H9 (cell line): ENCODE measurements around the gene CERS6. TPM values are rescaled to one million over a fixed set of nuclear protein-coding genes. Genes with fewer than 3 reads are reported as not detected.
"Not testable (repeated sequence)": the region's sequence is repeated elsewhere in the genome, so short reads cannot be mapped to it uniquely, and the experiment has no call there.

Source experiments
- DNase-seq: peaks from one replicate; pipeline ENCODE4 v3.0.0-alpha.2; 2017
- H2AFZ ChIP-seq: one replicate; pipeline ENCODE4 v1.6.1; 2013; ENCODE audit warnings: mild to moderate bottlenecking, low read length, control low read depth, moderate library complexity
- H2AK5ac ChIP-seq: 2 replicates; pipeline ENCODE4 v1.6.1; 2013; ENCODE audit warnings: low read length, control low read depth, mixed read lengths; ENCODE audit not compliant: insufficient read length
- H2BK120ac ChIP-seq: one replicate; pipeline ENCODE4 v1.6.1; 2013; ENCODE audit warnings: low read depth, mild to moderate bottlenecking, low read length, control low read depth, inconsistent platforms; ENCODE audit not compliant: poor library complexity, severe bottlenecking
- H2BK12ac ChIP-seq: 2 replicates; pipeline ENCODE4 v1.6.1; 2013; ENCODE audit warnings: low read length, control low read depth, mixed read lengths, low read depth; ENCODE audit not compliant: insufficient read length
- H2BK15ac ChIP-seq: 2 replicates; pipeline ENCODE4 v1.6.1; 2013; ENCODE audit warnings: low read depth, low read length, control low read depth
- H2BK20ac ChIP-seq: one replicate; pipeline ENCODE4 v1.6.1; 2013; ENCODE audit warnings: low read depth, mild to moderate bottlenecking, low read length, control low read depth, inconsistent platforms; ENCODE audit not compliant: poor library complexity, severe bottlenecking
- H2BK5ac ChIP-seq: 2 replicates; pipeline ENCODE4 v1.6.1; 2013; ENCODE audit warnings: low read length, control low read depth, mixed read lengths; ENCODE audit not compliant: insufficient read length
- H3K14ac ChIP-seq: 2 replicates; pipeline ENCODE4 v1.6.1; 2013; ENCODE audit warnings: low read length, control low read depth; ENCODE audit not compliant: insufficient read depth
- H3K18ac ChIP-seq: 2 replicates; pipeline ENCODE4 v1.6.1; 2013; ENCODE audit warnings: low read depth, mild to moderate bottlenecking, mixed read lengths, low read length, control low read depth; ENCODE audit not compliant: insufficient read length
- H3K23ac ChIP-seq: 2 replicates; pipeline ENCODE4 v1.6.1; 2013; ENCODE audit warnings: low read length, control low read depth, mixed read lengths, low read depth; ENCODE audit not compliant: insufficient read length
- H3K23me2 ChIP-seq: 2 replicates; pipeline ENCODE4 v1.6.1; 2013; ENCODE audit warnings: low read depth, mild to moderate bottlenecking, mixed read lengths, low read length, control low read depth; ENCODE audit not compliant: insufficient read length, poor library complexity, severe bottlenecking
- H3K27ac ChIP-seq: 2 replicates; pipeline ENCODE4 v1.5.1; 2013; ENCODE audit warnings: low read length, control low read depth, mixed read lengths, low read depth; ENCODE audit not compliant: insufficient read length
- H3K27me3 ChIP-seq: 2 replicates; pipeline ENCODE4 v1.6.1; 2013; ENCODE audit warnings: low read length, control low read depth, inconsistent platforms; ENCODE audit not compliant: insufficient read depth
- H3K4ac ChIP-seq: 2 replicates; pipeline ENCODE4 v1.6.1; 2013; ENCODE audit warnings: low read depth, mild to moderate bottlenecking, control low read depth, inconsistent platforms, low read length, moderate library complexity
- H3K4me1 ChIP-seq: 2 replicates; pipeline ENCODE4 v1.6.1; 2013; ENCODE audit warnings: low read length, control low read depth, inconsistent platforms; ENCODE audit not compliant: insufficient read depth
- H3K4me2 ChIP-seq: 2 replicates; pipeline ENCODE4 v1.6.1; 2013; ENCODE audit warnings: low read length, control low read depth, mixed read lengths; ENCODE audit not compliant: insufficient read length, insufficient read depth
- H3K56ac ChIP-seq: 2 replicates; pipeline ENCODE4 v1.6.1; 2013; ENCODE audit warnings: low read depth, mild to moderate bottlenecking, mixed read lengths, low read length, control low read depth; ENCODE audit not compliant: insufficient read length
- H3K79me1 ChIP-seq: 2 replicates; pipeline ENCODE4 v1.6.1; 2013; ENCODE audit warnings: low read depth, mild to moderate bottlenecking, moderate library complexity, low read length, control low read depth, inconsistent platforms; ENCODE audit not compliant: insufficient read depth, poor library complexity, severe bottlenecking
- H3K79me2 ChIP-seq: 2 replicates; pipeline ENCODE4 v1.6.1; 2013; ENCODE audit warnings: low read length, control low read depth, inconsistent platforms; ENCODE audit not compliant: insufficient read depth
- H3K9ac ChIP-seq: 2 replicates; pipeline ENCODE4 v1.6.1; 2013; ENCODE audit warnings: low read length, control low read depth, mixed read lengths; ENCODE audit not compliant: insufficient read length; ENCODE audit errors: extremely low read depth
- H3K9me3 ChIP-seq: one replicate; pipeline ENCODE4 v1.6.1; 2013; ENCODE audit warnings: low read depth, low read length, inconsistent platforms; ENCODE audit not compliant: control insufficient read depth
- H3T11ph ChIP-seq: one replicate; pipeline ENCODE4 v1.6.1; 2013; ENCODE audit warnings: mild to moderate bottlenecking, low read length, control low read depth, inconsistent platforms
- H4K20me1 ChIP-seq: one replicate; pipeline ENCODE4 v1.6.1; 2013; ENCODE audit not compliant: control insufficient read depth, insufficient read length, insufficient read depth
- H4K5ac ChIP-seq: 2 replicates; pipeline ENCODE4 v1.6.1; 2013; ENCODE audit warnings: low read depth, mild to moderate bottlenecking, mixed read lengths, low read length, control low read depth; ENCODE audit not compliant: insufficient read length
- H4K8ac ChIP-seq: replicated peaks from 2 replicates; pipeline ENCODE4 v1.6.1; 2013; ENCODE audit warnings: low read length, control low read depth, mixed read lengths, low read depth; ENCODE audit not compliant: insufficient read length
- H4K91ac ChIP-seq: 2 replicates; pipeline ENCODE4 v1.6.1; 2013; ENCODE audit warnings: low read depth, mild to moderate bottlenecking, moderate library complexity, mixed read lengths, low read length, control low read depth; ENCODE audit not compliant: insufficient read length
- H3K27ac Mint-ChIP-seq, 3 experiments: 2 replicates in 2 of 3; 3 replicates in 1 of 3; pipeline ENCODE4 v1.8.0; 2020 to 2021; ENCODE audit warnings: mixed read lengths in 3 of 3, mild to moderate bottlenecking in 1 of 3, moderate library complexity in 1 of 3
- H3K27me3 Mint-ChIP-seq: 2 replicates; pipeline ENCODE4 v1.8.0; 2021; ENCODE audit warnings: low read depth, mild to moderate bottlenecking, moderate library complexity, mixed read lengths
- H3K36me3 Mint-ChIP-seq, 3 experiments: 2 replicates in 2 of 3; 3 replicates in 1 of 3; pipeline ENCODE4 v1.8.0; 2020 to 2021; ENCODE audit warnings: low read depth in 3 of 3, mixed read lengths in 3 of 3; ENCODE audit not compliant: insufficient read depth in 1 of 3
- H3K4me1 Mint-ChIP-seq, 2 experiments: 2 replicates each; pipeline ENCODE4 v1.8.0; 2020; ENCODE audit warnings: mixed read lengths in 2 of 2
- H3K4me3 Mint-ChIP-seq, 2 experiments: 2 replicates in 1 of 2; 3 replicates in 1 of 2; pipeline ENCODE4 v1.8.0; 2020 to 2021; ENCODE audit warnings: mild to moderate bottlenecking in 2 of 2, mixed read lengths in 2 of 2, moderate library complexity in 1 of 2
- H3K9me3 Mint-ChIP-seq, 2 experiments: 2 replicates in 1 of 2; 3 replicates in 1 of 2; pipeline ENCODE4 v1.8.0; 2020; ENCODE audit warnings: mild to moderate bottlenecking in 2 of 2, mixed read lengths in 2 of 2, moderate library complexity in 1 of 2
- WGBS: extraction: QIAGEN DNeasy Blood & Tissue Kit; methylation state at CpG from one replicate; pipeline ENCODE4 v1.1.7; 2013; ENCODE audit warnings: missing lambda C conversion rate, low lambda C conversion rate, mixed read lengths; ENCODE audit not compliant: insufficient read length; ENCODE audit errors: extremely low coverage; 5-methylcytosine and 5-hydroxymethylcytosine counted together
- long read RNA-seq: library from polyadenylated mRNA; unstranded; transcript quantifications from one replicate; pipeline ENCODE4 v2.0.0, GENCODE V29; 2020
- total RNA-seq: library from RNA; stranded (reverse); gene quantifications from 2 replicates; pipeline ENCODE4 v1.2.1, GENCODE V29; 2021
- TF ChIP-seq, protein P1 (sequence below): fragments of 200-600 bp; sonication (generic); conservative IDR thresholded peaks from 3 replicates; pipeline ENCODE4 v1.8.0; 2021; ENCODE audit warnings: antibody characterized with exemption, mild to moderate bottlenecking

Gene CERS6, protein sequence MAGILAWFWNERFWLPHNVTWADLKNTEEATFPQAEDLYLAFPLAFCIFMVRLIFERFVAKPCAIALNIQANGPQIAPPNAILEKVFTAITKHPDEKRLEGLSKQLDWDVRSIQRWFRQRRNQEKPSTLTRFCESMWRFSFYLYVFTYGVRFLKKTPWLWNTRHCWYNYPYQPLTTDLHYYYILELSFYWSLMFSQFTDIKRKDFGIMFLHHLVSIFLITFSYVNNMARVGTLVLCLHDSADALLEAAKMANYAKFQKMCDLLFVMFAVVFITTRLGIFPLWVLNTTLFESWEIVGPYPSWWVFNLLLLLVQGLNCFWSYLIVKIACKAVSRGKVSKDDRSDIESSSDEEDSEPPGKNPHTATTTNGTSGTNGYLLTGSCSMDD
- 17.5 and 17.7 TPM in 2 replicates for total RNA-seq
- long read RNA-seq, partial matches to known transcripts: 2 of 21 reads
- long read RNA-seq, other reads (novel, unspliced or antisense): 19 of 21 reads

DNA sequence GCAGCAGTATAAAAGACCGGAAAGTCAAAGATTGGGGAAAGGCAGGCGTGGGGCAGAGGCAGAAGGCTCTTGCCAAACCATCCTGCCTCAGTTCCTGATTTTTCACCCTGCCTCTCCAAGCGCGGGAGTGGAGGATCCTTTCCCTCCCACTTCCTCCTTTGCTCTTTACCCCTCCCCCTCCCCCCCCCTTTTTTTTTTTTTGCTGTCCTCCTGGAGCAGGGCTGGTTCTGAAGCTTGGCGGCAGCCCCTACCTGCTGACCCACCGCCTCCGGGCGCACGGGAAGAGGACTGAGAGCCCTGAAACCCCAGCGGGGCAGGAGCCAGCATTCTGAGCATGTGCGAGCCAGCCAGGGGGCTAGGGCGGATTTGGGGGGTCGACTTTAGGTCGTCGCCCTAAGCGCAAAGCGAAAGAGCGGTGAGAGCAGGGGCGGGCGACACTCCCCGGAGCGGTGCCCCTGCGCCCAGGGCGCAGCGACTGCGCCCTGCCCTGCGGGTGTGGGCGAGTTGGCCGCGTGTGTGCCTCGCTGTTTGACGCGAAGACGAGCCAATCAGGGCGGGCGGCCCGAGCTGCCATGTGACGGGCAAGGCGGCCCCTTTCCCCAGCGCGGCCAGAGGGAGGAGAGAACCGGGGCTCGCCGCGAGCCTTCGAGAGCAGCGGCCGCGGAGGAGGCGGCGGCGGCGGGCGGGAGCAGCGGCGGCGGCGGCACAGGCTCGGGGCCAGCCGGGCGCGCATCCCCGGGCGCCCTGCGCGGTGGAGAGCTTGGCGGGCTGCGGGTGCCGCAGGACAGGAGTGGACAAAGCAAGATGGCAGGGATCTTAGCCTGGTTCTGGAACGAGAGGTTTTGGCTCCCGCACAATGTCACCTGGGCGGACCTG is at the start of gene CERS6:
TSS of gene CERS6 (plus strand) at position 628 of the 876 bp plus-strand sequence. CDS start at position 805, 177 bp downstream.
- Histone ChIP-seq H4K5ac (no peak within 1 kb of the TSS), H4K8ac (no peak within 1 kb of the TSS), H3T11ph (no peak within 1 kb of the TSS), H3K14ac (peak within 1 kb of the TSS; percentile 51), H2BK120ac (no peak within 1 kb of the TSS), H4K20me1 (no peaks in the 10 kb centered on the region), H3K27ac (no peak within 1 kb of the TSS), H3K9me3 (no peaks in the 10 kb centered on the region), H3K79me2 (no peaks in the 10 kb centered on the region; the same call in 1 of the 2 replicates), H3K23ac (no peak within 1 kb of the TSS), H2BK15ac (no peak within 1 kb of the TSS), H3K4ac (no peak within 1 kb of the TSS), H3K4me2 (peak within 1 kb of the TSS; percentile 81), H3K27me3 (no peaks in the 10 kb centered on the region), H3K56ac (no peak within 1 kb of the TSS), H3K18ac (peak within 1 kb of the TSS; percentile 23), H2BK5ac (no peak within 1 kb of the TSS), H2BK20ac (no peak within 1 kb of the TSS), H3K9ac (peak within 1 kb of the TSS; percentile 33), H2BK12ac (no peak within 1 kb of the TSS), H3K4me1 (no peaks in the 10 kb centered on the region), H4K91ac (no peak within 1 kb of the TSS), H3K23me2 (peaks cover 11% of the 10 kb centered on the region), H3K79me1 (no peaks in the 10 kb centered on the region), H2AK5ac (no peak within 1 kb of the TSS), H2AFZ (no peak within 1 kb of the TSS)
- Mint-ChIP-seq H3K27me3 (peaks cover 5% of the 10 kb centered on the region), H3K36me3 (peaks cover 0 to 3% (median 0%) of the 10 kb centered on the region in 3 experiments; a peak in 1 of 7 replicates), H3K9me3 (no peaks in the 10 kb centered on the region), H3K4me1 (peaks cover 23 to 29% of the 10 kb centered on the region in 2 experiments), H3K4me3 (no peak within 1 kb of the TSS; a peak in 2 of 5 replicates), H3K27ac (no peak within 1 kb of the TSS; a peak in 2 of 7 replicates)
- no CpG with 5 or more reads among the region's 72 CpGs for WGBS
- peak; percentile 92 for DNase-seq
- TF ChIP-seq, protein P1, sequence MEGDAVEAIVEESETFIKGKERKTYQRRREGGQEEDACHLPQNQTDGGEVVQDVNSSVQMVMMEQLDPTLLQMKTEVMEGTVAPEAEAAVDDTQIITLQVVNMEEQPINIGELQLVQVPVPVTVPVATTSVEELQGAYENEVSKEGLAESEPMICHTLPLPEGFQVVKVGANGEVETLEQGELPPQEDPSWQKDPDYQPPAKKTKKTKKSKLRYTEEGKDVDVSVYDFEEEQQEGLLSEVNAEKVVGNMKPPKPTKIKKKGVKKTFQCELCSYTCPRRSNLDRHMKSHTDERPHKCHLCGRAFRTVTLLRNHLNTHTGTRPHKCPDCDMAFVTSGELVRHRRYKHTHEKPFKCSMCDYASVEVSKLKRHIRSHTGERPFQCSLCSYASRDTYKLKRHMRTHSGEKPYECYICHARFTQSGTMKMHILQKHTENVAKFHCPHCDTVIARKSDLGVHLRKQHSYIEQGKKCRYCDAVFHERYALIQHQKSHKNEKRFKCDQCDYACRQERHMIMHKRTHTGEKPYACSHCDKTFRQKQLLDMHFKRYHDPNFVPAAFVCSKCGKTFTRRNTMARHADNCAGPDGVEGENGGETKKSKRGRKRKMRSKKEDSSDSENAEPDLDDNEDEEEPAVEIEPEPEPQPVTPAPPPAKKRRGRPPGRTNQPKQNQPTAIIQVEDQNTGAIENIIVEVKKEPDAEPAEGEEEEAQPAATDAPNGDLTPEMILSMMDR: no peak

DNA sequence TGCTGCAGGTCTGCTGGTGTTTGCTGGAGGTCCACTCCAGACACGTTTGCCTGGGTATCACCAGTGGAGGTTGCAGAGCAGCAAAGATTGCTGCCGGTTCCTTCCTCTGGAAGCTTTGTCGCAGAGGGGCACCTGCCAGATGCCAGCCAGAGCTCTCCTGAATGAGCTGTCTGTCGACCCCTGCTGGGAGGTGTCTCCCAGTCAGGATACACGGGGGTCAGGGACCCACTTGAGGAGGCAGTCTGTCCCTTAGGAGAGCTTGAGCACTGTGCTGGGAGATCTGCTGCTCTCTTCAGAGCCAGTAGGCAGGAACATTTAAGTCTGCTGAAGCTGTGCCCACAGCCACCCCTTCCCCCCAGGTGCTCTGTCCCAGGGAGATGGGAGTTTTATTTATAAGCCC is 43.8 kb upstream of the CERS6 start:
- not testable (repeated sequence) for H2BK15ac ChIP-seq, H2AFZ ChIP-seq, H2BK5ac ChIP-seq, H3K79me1 ChIP-seq, DNase-seq, H4K20me1 ChIP-seq, H3K56ac ChIP-seq, H3K9ac ChIP-seq, H3K4ac ChIP-seq, H3K4me1 Mint-ChIP-seq, H3K27me3 ChIP-seq, H2AK5ac ChIP-seq, H2BK120ac ChIP-seq, H3K23ac ChIP-seq, H2BK20ac ChIP-seq, H3T11ph ChIP-seq, H4K5ac ChIP-seq, H3K18ac ChIP-seq, H3K23me2 ChIP-seq, H2BK12ac ChIP-seq, H3K4me3 Mint-ChIP-seq, H3K14ac ChIP-seq, H3K4me1 ChIP-seq, H4K91ac ChIP-seq, H3K79me2 ChIP-seq, H3K27ac Mint-ChIP-seq, H4K8ac ChIP-seq, H3K4me2 ChIP-seq, H3K27me3 Mint-ChIP-seq, H3K27ac ChIP-seq
- H3K9me3 ChIP-seq: peaks cover 12% of the 10 kb centered on the region
- no CpG with 5 or more reads among the region's 5 CpGs for WGBS
- Mint-ChIP-seq H3K36me3 (peaks cover 14 to 48% (median 23%) of the 10 kb centered on the region in 3 experiments), H3K9me3 (peaks cover 46 to 50% of the 10 kb centered on the region in 2 experiments)
